Brain microvascular endothelial cell (primary cell): ENCODE data around the gene CHSY1.

ENCODE experiments used
- DNase-seq: peaks from one replicate; pipeline ENCODE4 v3.0.0-alpha.2; 2020
- H3K27ac ChIP-seq: fragments of 250-450 bp; sonication (Bioruptor Pico); 2 replicates; pipeline ENCODE4 v1.5.1; 2020; ENCODE audit warnings: mild to moderate bottlenecking, moderate library complexity
- H3K27me3 ChIP-seq: fragments of 250-450 bp; sonication (Bioruptor Pico); replicated peaks from 2 replicates; pipeline ENCODE4 v1.5.1; 2020; ENCODE audit warnings: mild to moderate bottlenecking
- H3K36me3 ChIP-seq: fragments of 250-450 bp; sonication (Bioruptor Pico); replicated peaks from 2 replicates; pipeline ENCODE4 v1.5.1; 2020; ENCODE audit warnings: mild to moderate bottlenecking
- H3K4me3 ChIP-seq: 2 replicates; pipeline ENCODE4 v1.5.1; 2011; ENCODE audit warnings: low read depth, mild to moderate bottlenecking, control low read depth, low read length, moderate library complexity
- CTCF ChIP-seq: IDR thresholded peaks from 2 replicates; pipeline ENCODE4 v1.5.1; 2011; ENCODE audit warnings: low read depth, mild to moderate bottlenecking, moderate library complexity, low read length, control low read depth, inconsistent platforms; ENCODE audit errors: missing control alignments
- in situ Hi-C: cut with HindIII; loops from 2 replicates; pipeline ENCODE4 v1.10.0; 2017; ENCODE audit warnings: low sequenced_read_pairs, low pct_ligation_motif_present

Gene CHSY1

DNA sequence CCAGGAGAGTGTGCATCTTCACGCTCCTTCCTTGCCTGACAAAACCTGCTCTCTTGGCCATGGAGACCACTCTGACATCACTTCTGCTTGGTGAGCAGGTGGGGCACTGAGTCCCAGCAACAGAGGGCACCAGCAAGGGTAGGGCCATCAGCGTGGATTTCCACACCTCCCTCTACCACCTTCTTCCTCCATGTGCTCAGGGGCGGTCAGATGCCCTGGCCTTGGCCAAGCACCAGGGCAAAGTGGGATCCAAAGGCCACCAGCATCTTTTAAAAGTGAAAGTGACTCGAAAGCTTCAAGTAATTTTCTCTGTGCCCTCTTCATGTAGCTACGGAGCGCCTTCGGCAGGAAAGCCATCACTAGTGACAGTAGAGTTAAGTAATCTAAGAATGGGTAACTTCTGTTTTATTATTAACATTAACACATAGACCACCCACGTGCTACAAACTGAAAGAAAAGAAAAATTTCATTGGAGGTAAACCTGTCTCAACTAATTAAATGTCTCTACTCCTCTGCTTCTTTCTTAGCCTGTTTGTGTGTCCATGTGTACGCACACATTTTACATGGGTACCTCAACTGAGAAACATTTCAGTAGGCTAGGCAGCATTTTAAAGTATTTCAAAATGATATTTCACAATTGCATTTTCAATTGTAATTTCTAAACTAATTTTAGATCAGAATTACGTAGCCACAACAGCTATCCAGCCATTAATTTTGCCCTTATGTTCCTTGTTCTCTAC is 57.9 kb downstream of the CHSY1 start:
- TF ChIP-seq CTCF: no peak
- no peak overlapping the region for H3K4me3 ChIP-seq
- H3K36me3 ChIP-seq: no peaks in the 10 kb centered on the region
- no peak for DNase-seq
- in situ Hi-C loops: no loop called here
- H3K27me3 ChIP-seq: no peaks in the 10 kb centered on the region
- H3K27ac ChIP-seq: no peak overlapping the region

DNA sequence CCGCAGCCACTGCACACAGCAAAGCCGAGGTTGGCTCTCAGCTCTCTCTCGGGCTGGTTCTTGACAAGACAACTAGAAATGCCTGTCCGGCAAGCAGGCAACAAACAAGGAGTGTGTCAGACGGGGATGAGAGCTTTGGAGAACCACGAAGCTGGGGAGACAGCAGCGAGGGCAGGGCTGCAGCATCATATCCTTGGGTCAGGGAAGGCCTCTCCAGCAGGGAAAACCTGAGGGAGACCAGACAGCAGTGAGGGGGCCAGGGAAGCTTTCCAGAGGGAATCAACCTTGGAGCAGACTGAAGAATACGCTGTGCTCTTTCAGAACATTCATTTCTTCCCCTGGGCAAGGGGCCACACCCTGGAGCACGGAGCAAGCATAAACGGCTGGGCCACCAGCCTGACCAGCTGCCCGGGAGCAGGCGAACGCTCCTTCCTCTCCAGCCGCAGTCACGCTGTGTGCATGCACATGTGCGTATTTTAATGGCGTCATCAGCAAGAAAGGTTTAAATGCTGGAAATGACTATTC is 58.7 kb downstream of the CHSY1 start:
- in situ Hi-C loops: no loop called here
- no peak for TF ChIP-seq CTCF
- DNase-seq: no peak
- Histone ChIP-seq H3K27me3 (no peaks in the 10 kb centered on the region), H3K27ac (no peak overlapping the region), H3K36me3 (no peaks in the 10 kb centered on the region), H3K4me3 (no peak overlapping the region)

DNA sequence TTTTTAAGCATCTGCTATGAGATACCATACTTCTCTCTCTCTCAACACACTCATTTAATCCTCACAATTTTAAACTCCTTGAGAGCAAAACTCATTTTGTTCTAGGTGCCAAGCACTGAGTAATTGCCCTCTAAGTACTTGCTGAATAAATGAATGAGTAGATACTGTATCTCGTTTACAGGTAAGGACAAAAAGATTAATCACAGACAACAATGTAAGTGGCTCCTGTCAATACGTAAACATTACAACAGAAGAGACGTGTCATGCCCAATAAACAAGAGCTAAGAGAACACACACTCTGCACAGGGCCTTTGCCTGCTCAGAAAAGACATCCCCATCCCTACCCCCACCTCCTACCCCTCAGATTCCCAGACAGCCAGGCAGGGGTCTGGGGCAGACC is 59.8 kb downstream of the CHSY1 start:
- H3K27me3 ChIP-seq: no peaks in the 10 kb centered on the region
- TF ChIP-seq CTCF: no peak
- no peaks in the 10 kb centered on the region for H3K36me3 ChIP-seq
- H3K27ac ChIP-seq: no peak overlapping the region
- DNase-seq: no peak
- in situ Hi-C loops: no loop called here
- H3K4me3 ChIP-seq: no peak overlapping the region

GRCh38 chr15:101191242-101191641 is 60.6 kb downstream of the CHSY1 start:
- H3K27ac ChIP-seq: peak overlapping the region; percentile 99
- TF ChIP-seq CTCF: no peak
- in situ Hi-C loops: no loop called here

GRCh38 chr15:101190092-101190595 is 61.7 kb downstream of the CHSY1 start:
- Histone ChIP-seq H3K27ac (peak overlapping the region; percentile 99), H3K27me3 (no peaks in the 10 kb centered on the region), H3K4me3 (no peak overlapping the region), H3K36me3 (no peaks in the 10 kb centered on the region)
- TF ChIP-seq CTCF: no peak
- in situ Hi-C loops: no loop called here
- DNase-seq: no peak

More at GRCh38 chr15:101191242-101191641, 60.6 kb downstream of the CHSY1 start:
- no peak overlapping the region for H3K4me3 ChIP-seq
- DNase-seq: no peak
- H3K27me3 ChIP-seq: no peaks in the 10 kb centered on the region
- H3K36me3 ChIP-seq: no peaks in the 10 kb centered on the region
